ENCODE results near the gene TMIGD3.

DNA sequence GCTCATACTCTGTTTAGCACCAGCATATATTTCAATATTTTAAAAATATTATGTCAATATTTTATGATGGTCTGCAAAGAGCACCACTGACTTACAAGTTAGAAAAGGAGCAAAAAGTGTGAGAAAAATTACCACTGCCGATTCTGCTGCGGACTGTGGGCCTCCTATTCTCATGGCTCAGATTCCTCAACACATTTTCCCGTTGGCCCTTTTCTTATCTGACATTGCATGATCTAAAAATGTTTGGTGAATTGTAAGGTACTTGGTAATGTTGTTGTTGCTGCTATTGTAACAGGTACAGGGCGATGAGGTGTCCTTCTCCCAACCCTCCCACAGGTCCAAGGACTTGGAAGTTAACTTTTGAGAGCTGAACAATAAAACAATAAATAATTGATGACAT is 28.9 kb downstream of the TMIGD3 start:
- TF ChIP-seq POLR2A (IDR thresholded peaks at IDR 0.05): no peak
- TF ChIP-seq, protein P1, sequence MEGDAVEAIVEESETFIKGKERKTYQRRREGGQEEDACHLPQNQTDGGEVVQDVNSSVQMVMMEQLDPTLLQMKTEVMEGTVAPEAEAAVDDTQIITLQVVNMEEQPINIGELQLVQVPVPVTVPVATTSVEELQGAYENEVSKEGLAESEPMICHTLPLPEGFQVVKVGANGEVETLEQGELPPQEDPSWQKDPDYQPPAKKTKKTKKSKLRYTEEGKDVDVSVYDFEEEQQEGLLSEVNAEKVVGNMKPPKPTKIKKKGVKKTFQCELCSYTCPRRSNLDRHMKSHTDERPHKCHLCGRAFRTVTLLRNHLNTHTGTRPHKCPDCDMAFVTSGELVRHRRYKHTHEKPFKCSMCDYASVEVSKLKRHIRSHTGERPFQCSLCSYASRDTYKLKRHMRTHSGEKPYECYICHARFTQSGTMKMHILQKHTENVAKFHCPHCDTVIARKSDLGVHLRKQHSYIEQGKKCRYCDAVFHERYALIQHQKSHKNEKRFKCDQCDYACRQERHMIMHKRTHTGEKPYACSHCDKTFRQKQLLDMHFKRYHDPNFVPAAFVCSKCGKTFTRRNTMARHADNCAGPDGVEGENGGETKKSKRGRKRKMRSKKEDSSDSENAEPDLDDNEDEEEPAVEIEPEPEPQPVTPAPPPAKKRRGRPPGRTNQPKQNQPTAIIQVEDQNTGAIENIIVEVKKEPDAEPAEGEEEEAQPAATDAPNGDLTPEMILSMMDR (IDR thresholded peaks at IDR 0.05): no peak
- TF ChIP-seq EP300 (IDR thresholded peaks at IDR 0.05; ENCODE audit: low read depth): no peak
- no peak for TF ChIP-seq POLR2AphosphoS5 (IDR thresholded peaks at IDR 0.05)
